ENCODE results near the gene PSMD6. TPM values are rescaled to one million over a fixed set of nuclear protein-coding genes. Genes with fewer than 3 reads are reported as not detected.

The PSMD6 gene
- total and polyA plus RNA-seq, 9 of the 15 experiments (the other 6 are each of a cell fraction or from before 2014, with no cell fraction given): 78.2 to 133 (median 113) TPM

GRCh38 chr3:63968612-63969350 is 54.5 kb downstream of the PSMD6 start:
- WGBS (ENCODE audit: insufficient coverage, low coverage, missing lambda C conversion rate): 32% methylated on average over 3 of the region's 3 CpGs
- no peak for TF ChIP-seq ZC3H4 (CRISPR knock-in tag; IDR thresholded peaks at IDR 0.05; ENCODE audit: borderline replicate concordance)
- TF ChIP-seq HDAC3 (IDR thresholded peaks at IDR 0.05; ENCODE audit: borderline replicate concordance, partially characterized antibody): no peak
- peaks cover 7 to 40% of the 10 kb centered on the region in 2 experiments; a peak in 4 of 5 replicates for H3K4me1 ChIP-seq (replicated peaks in 1 of 2; ENCODE audit: control insufficient read depth in 2 of 2, insufficient read depth in 2 of 2, low read length in 2 of 2)

More at GRCh38 chr3:63968612-63969350, 54.5 kb downstream of the PSMD6 start:
- Histone ChIP-seq H3K9me1 (ENCODE audit: control insufficient read depth, insufficient read depth, low read length) (peaks cover 3% of the 10 kb centered on the region), H3K9ac (ENCODE audit: insufficient read depth in 1 of 2, low read depth in 2 of 2, low read length in 2 of 2) (peak overlapping the region in 1 of 2 experiments; percentile 32; a peak in 2 of 4 replicates), H3K36me3 (ENCODE audit: control insufficient read depth, insufficient read depth, low read length) (peaks cover 8% of the 10 kb centered on the region; the same call in 1 of the 3 replicates), H3K4me3 (no peak overlapping the region), H3K4me2 (ENCODE audit: insufficient read depth, low read length) (peak overlapping the region; percentile 77), H4K20me1 (replicated peaks; ENCODE audit: control insufficient read depth, insufficient read depth, low read length) (no peaks in the 10 kb centered on the region), H3K27ac (ENCODE audit: extremely low read depth, low read depth, low read length) (peak overlapping the region; percentile 78), H3K27me3 (ENCODE audit: control insufficient read depth in 2 of 2, insufficient read depth in 2 of 2, low read length in 2 of 2) (no peaks in the 10 kb centered on the region), H3K79me2 (ENCODE audit: control insufficient read depth, insufficient read depth, low read length) (peaks cover 58% of the 10 kb centered on the region), H2AFZ (ENCODE audit: low read depth, low read length) (peak overlapping the region; percentile 68; the same call in 1 of the 2 replicates), H3K9me3 (replicated peaks; ENCODE audit: control insufficient read depth, insufficient read depth, low read depth, low read length) (no peaks in the 10 kb centered on the region)
- no TSS peak for BruUV-seq (replicated peaks)
- no peak for DNase-seq (ENCODE audit: extremely low read depth in 1 of 4, low spot score in 3 of 4)
- ChIA-PET CTCF (ENCODE audit: low intra/inter-chr PET ratio) (no interaction called here), POLR2A (interaction anchor here (1.7 kb wide), 1 partner anchor 9 kb away, joined by 7 read pairs; no protein-coding TSS in a partner anchor)
- intact Hi-C loops (cut with micrococcal nuclease) (loop anchor here (10.0 kb wide), 1 partner anchor 104 kb away; the partner anchor contains the start of genes ATXN7 and THOC7), in situ Hi-C loops (cut with MboI) (no loop called here)
- FAIRE-seq: no peak
- no peak; the same call in 2 of the 3 replicates for ATAC-seq

Data from K562 (cell line).